ENCODE measurements around the gene ACTR10. TPM values are rescaled to one million over a fixed set of nuclear protein-coding genes. Genes with fewer than 3 reads are reported as not detected.

The ACTR10 gene
- total and polyA plus RNA-seq, 2 donors (not counting 1 experiment from before 2014, with no cell fraction given), result 28.7 to 40.6 TPM

DNA sequence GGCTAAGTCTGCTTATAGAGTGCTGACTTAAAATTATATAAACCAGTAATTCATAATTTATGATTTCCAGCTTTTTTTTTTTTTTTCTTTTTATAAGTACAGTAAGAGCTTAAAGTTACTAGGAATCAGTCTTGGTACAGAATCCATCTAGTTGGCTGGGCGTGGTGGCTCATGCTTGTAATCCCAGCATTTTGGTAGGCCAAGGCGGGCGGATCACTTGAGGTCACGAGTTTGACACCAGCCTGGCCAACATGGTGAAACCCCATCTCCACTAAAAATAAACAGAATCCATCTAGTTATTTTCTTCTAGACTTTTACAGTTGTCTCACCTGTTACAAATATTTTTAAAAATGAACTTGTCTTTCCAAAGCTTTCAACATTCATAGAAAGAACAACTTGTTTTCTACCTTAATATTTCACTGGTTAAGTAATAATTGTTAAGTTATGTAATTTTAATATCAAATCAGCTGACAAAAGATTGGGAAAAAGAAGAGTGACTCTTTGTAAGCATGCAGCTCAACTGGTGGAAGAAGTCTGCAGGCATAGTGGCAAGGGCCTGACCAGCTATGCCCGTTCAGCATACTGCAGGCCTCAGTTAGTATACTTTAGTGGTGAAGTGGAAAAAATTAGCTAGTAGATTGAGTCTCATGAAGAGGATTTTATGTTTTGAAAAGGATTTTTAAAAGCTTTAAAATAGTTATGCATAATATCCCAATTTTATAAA lies 27.3 kb downstream of the ACTR10 start:
- Mint-ChIP-seq H3K27me3 (no peaks in the 10 kb centered on the region), H3K4me1 (no peaks in the 10 kb centered on the region), H3K9me3 (ENCODE audit: insufficient read depth) (no peaks in the 10 kb centered on the region), H3K27ac (no peak overlapping the region), H3K4me3 (no peak overlapping the region)
- no peak overlapping the region for H2AFZ ChIP-seq (ENCODE audit: insufficient read depth, low read depth, low read length, poor library complexity, severe bottlenecking)
- H3K36me3 ChIP-seq (replicated peaks in 1 of 2; ENCODE audit: control extremely low read depth in 1 of 2, control insufficient read depth in 1 of 2, extremely low read depth in 1 of 2, insufficient read depth in 2 of 2, low read length in 1 of 2), result peaks cover 2 to 16% of the 10 kb centered on the region in 2 experiments
- H4K20me1 ChIP-seq (ENCODE audit: control insufficient read depth, insufficient read depth, low read length, poor library complexity, severe bottlenecking), result no peaks in the 10 kb centered on the region
- no peak for ATAC-seq (ENCODE audit: low read depth)
- H3K27me3 ChIP-seq (replicated peaks in 1 of 4; ENCODE audit: control extremely low read depth in 1 of 4, control insufficient read depth in 3 of 4, insufficient read depth in 4 of 4, low read length in 3 of 4), result no peaks in the 10 kb centered on the region
- POLR2A ChIA-PET, result no interaction called here
- no peak overlapping the region for H3K9ac ChIP-seq (ENCODE audit: low read length)
- no peak overlapping the region for H3K4me2 ChIP-seq (replicated peaks; ENCODE audit: low read depth, low read length, poor library complexity, severe bottlenecking)
- H3K27ac ChIP-seq (ENCODE audit: low read length in 2 of 2), result no peak overlapping the region
- CTCF ChIA-PET, result interaction anchor here (0.7 kb wide), 1 partner anchor 13 kb away, joined by 4 read pairs; no protein-coding TSS in a partner anchor
- no peaks in the 10 kb centered on the region for H3K4me1 ChIP-seq (ENCODE audit: control insufficient read depth in 2 of 2, insufficient read depth in 2 of 2, low read length in 2 of 2)
- TF ChIP-seq, protein P1, sequence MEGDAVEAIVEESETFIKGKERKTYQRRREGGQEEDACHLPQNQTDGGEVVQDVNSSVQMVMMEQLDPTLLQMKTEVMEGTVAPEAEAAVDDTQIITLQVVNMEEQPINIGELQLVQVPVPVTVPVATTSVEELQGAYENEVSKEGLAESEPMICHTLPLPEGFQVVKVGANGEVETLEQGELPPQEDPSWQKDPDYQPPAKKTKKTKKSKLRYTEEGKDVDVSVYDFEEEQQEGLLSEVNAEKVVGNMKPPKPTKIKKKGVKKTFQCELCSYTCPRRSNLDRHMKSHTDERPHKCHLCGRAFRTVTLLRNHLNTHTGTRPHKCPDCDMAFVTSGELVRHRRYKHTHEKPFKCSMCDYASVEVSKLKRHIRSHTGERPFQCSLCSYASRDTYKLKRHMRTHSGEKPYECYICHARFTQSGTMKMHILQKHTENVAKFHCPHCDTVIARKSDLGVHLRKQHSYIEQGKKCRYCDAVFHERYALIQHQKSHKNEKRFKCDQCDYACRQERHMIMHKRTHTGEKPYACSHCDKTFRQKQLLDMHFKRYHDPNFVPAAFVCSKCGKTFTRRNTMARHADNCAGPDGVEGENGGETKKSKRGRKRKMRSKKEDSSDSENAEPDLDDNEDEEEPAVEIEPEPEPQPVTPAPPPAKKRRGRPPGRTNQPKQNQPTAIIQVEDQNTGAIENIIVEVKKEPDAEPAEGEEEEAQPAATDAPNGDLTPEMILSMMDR (IDR thresholded peaks at IDR 0.05), result no peak
- no peak for TF ChIP-seq EZH2 (IDR thresholded peaks at IDR 0.05; ENCODE audit: borderline replicate concordance, insufficient read depth, low read depth, low read length, poor library complexity, severe bottlenecking)
- intact Hi-C loops (cut with micrococcal nuclease), result no loop called here
- no peak overlapping the region for H3K4me3 ChIP-seq (ENCODE audit: control extremely low read depth in 1 of 5, extremely low read depth in 1 of 5, insufficient read depth in 1 of 5, low read depth in 2 of 5, low read length in 4 of 5)
- no peaks in the 10 kb centered on the region for H3K9me3 ChIP-seq (ENCODE audit: control extremely low read depth in 1 of 3, control insufficient read depth in 2 of 3, insufficient read depth in 1 of 3, low read length in 2 of 3)
- no peak for DNase-seq
- H3K79me2 ChIP-seq (ENCODE audit: control insufficient read depth, insufficient read depth, low read length), result no peaks in the 10 kb centered on the region
- 100% methylated on average over 5 of the region's 5 CpGs for WGBS (ENCODE audit: insufficient coverage)

Data from B cell (primary cell).